ENCODE results near the gene HEXA.

The HEXA gene

DNA sequence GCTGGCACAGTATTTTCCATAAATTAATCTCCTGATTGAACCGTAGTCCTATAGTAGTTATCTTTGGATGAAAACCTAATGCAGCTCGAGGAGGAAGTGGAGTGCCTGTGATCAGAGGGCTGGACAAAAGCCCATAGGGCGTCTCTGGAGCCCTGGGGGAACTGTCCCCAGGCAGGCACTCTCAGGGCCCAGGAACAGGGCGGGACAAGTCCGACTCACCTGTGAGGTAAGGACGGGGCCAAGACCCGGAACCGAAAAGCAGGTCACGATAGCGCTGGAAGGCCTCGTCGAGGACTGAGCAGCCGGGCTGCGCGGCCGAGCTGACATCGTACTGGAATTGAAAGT, 341 bp downstream of the HEXA start:
- peak; percentile 27 for DNase-seq (ENCODE audit: low spot score)

DNA sequence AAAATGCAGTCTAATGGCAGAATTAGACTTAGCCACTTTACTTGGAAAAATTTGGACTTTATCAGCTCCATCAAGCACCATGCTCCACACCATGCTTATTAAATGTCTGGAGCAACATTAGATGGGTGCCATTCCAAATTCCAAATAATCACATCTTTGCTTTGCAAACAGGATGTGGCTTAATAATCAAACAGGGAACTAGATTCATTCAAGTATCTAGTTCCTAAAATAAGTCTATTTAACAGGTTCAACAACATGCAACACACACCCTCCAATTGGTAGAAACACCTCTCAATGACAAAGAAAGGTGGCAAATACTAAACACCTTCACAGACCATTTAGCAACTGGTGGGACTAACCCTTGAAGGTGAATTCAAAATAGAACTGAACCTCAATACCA, 3.5 kb downstream of the HEXA start:
- no peak for DNase-seq (ENCODE audit: low spot score)

DNA sequence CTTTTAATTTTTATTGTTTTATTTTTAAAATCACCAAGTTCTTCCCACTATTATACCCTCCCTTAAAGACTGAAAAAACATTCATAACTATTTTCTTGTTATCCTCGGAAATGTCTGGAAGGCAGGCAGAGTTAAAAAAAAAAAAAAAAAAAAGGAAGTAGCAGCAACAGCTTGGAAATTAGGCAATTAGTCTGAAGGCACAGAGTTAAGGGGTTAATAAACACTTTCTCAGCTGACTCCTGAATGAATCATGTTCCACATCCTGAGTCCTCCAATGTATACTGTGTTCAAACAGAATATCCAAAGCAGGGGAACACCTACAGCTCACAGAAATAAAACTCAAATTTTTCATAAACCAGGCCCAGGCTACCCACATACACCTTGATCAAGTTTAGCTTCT, 5.8 kb downstream of the HEXA start:
- DNase-seq (ENCODE audit: low spot score) = no peak

DNA sequence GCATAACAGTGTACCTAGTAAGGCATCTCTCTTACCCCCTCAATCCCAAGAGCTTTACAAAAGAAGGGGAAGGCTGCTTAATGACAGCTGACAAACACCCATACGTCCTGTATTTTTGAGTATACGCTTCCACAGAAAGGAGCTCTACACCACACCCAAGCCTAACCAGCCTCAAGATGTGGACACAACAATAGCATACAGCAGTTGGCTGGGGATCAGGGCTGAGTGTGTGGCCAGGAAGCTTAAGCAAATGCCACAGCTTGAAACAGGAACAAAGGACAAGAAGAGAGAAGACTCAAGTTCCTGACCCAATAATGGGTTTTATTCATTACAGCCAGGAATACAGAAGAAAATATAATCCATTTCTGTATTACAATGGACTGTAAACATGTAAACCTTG, 6.9 kb downstream of the HEXA start:
- DNase-seq (ENCODE audit: low spot score) = no peak

DNA sequence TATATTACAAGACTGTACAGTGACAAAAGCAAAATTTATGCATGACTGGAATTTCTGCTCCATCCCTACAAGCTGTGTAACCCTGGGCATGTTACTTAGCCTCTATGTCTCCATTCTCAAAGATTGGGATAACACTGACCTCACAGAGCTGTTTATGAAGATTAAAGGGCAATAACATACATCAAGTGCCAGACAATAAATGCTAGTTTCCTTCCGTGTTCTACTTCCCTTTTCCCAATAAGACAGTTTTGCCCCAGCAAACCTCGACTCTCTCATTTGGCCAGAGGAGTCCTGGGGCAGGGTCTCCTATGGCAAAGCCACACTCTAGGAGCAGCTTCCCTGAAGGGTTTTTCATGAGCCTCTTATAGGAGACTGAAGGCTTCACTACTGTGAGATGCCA, 7.5 kb downstream of the HEXA start:
- DNase-seq (ENCODE audit: low spot score) = no peak

DNA sequence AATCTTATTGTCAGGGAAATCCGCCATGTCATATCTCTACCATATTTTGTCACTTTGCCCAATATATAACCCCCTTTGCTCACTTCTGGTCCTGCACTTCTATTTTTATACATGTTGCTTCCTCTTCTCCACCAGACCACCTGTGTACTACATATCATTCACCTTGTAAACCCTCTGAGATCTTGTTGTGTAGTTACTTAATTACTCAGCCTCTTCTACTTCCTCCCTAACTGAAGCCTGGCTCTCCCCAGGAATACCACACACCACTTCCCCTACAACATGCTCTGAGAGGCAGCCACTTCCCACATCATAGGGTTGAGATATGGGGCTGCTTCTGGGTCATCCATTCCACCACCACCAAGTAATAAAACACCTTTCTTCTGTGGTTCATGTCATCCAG, 10.0 kb downstream of the HEXA start:
- DNase-seq (ENCODE audit: low spot score) = peak; percentile 17

DNA sequence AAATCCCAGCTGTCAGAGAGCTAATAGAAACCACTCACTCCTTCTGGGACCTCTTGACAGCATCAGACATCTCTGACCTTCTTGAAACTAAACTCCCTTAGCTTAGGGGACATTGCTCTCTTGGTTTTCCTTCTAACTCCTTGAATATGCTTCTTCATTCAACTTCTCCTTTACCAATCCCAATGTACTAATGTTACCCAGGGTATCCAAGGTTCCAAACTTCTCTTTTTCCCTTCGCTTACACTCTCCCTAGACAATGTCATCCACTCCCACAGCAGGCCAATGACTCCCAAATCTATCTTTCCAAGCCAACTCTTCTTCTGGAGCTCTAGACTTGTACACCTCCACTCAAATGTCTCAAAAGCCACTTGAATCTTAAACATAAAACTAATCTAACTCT, 14.6 kb downstream of the HEXA start:
- DNase-seq (ENCODE audit: low spot score) = no peak

DNA sequence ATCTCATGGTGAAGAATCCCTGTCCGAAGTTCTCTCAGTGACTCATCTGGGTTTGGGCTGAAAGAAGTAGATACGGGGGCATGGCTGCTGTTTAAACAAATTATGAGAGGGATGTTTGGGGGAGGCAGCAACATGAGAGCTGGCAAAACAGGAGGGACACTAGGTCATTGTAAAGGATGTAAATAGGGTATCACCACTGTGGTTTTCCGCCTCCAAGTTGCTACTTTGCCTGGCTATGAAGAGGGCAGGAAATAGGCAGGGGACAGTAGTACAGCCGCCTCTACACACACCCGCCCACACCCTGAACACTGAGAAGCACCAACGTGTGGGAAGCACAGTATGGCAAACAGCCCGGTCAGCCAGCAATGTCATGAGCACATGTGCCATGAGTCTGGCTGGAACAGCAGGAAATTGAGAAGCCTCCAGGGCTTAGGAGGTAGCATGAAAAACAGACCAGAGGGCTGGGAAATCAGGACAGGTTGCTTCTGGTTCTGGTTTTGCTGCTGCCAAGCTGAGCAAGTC, 17.1 kb downstream of the HEXA start:
- DNase-seq (ENCODE audit: low spot score) = no peak

DNA sequence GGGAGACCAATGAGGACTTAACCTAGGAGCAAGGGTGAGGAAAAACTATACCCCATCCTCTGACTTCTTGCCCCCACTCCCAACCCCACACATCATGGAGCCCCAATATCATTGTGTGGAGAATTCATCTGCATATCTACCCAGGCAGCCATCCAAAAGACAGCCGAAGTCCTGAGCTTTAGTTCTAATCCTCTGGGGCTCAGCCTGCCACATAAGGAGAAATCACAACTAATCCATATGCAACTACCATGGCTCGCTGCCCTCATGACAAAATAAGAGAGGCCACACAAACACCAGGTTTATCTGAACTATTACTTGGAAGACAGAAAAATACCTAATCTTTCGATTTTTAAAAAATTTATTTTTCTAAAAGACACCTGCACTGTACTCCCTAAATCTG, 17.7 kb downstream of the HEXA start:
- DNase-seq (ENCODE audit: low spot score) = no peak

DNA sequence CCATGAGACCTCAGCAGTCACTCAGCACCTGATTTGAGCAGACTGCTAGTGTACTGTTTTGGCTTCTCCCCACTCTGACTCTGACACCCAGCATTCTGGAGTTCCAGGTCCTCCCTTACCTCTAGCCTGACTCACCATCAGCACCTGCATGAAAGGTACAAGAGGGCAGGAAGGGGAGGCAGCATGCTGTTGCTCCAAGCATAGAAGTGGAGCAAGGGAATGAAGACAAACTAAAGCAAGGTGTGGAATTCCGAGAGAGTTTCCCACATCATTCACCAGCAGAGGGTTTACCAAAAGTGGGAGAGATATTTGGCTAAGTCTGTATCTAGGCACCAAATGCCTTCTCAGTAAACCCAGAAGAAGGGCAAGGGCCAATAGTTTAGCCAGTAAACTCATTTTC, 21.3 kb downstream of the HEXA start:
- DNase-seq (ENCODE audit: low spot score) = no peak

DNA sequence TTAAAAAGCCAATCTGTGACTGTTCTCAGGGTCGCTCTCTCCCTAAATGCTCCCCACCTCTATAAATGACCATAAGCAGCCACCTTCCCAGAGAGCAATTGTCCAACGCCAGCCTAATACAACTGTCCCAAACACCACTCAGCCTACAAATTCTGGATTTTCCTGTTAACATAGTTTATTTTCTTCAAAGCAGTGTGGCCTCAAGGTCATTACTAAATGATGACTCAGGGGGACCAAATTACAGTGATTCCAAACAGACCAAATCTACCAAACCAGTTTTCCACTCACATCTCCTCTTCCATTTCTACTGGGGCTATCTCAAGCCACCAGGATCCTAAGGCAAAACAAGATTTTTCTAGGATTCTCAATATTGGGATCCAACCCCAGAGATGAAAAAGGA, 22.5 kb downstream of the HEXA start:
- no peak for DNase-seq (ENCODE audit: low spot score)

DNA sequence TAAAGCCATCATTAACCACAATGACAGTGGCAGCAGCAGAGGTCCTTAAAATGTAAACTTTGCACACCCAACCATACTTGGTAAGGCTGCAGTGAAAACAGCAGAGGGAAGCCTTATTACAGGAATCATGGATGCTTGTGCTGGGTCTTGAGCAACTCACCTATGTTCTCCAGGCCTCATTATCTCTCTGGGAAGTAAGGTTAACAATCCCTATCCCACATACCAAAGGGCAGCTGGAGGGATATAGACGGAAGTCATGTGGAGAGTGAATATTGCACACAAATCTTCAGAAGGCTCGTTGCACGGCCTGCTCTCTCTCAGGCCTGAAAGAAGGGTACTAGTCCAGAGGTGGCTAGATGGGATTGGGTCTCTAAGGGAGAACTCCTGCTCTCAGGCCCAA, 30.0 kb downstream of the HEXA start:
- DNase-seq (ENCODE audit: low spot score) = no peak

DNA sequence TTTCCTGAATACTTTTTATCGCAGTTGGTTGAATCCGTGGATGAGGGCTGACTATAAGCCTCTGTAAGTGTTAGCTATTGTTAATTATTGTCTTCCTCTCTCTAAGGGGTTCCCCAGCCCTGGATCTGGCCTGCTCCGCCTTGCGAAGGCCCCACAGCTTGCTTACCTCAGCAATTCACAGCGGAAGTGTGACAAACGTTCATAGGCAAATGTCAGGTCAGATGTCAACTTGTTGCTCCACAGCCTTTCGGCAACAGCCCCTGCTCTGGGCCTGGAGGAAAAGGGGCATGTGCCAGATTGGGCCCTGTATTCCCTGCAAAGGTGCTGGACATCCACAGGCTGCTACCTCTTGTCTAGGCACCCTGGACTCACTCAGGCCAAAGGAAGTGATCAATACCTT, 30.5 kb downstream of the HEXA start:
- no peak for DNase-seq (ENCODE audit: low spot score)

DNA sequence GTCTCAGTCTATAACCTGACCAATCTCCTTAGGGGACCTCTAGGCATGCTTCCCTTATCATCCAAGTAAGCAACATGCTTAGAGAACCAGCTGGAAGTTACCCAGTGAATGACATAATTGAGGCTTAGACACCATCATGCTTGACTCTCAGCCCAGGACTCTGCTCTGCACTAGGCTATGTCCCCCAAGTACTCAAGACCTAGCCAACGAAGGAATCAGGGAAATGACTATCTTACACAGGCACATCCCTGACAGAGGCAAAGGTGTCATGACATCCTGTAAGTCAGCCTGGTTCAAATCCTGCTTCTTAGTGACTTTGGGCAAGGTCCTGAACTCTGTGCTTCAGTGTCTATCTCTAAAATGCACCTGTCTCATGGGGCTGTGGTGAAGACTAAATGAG, 31.2 kb downstream of the HEXA start:
- no peak for DNase-seq (ENCODE audit: low spot score)

DNA sequence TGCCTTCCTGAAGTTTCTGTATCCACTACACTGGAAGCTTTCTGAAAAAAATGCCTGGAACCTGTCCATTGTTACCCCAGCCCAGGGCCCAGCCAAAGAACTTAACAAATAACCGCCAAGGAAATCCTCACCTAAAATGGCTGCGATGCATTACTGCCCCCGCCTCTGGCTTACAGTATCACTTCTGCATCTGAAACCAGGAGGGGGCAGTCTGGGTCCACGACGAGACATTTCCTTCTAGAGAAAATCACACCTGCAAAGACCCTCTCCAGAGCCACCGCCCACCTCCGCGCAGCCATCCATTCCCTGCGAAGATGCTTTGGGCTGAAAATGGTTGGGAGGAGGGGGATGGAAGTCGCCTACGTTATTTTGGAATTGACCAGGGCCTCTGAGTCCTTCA, 33.4 kb downstream of the HEXA start:
- DNase-seq (ENCODE audit: low spot score) = no peak

DNA sequence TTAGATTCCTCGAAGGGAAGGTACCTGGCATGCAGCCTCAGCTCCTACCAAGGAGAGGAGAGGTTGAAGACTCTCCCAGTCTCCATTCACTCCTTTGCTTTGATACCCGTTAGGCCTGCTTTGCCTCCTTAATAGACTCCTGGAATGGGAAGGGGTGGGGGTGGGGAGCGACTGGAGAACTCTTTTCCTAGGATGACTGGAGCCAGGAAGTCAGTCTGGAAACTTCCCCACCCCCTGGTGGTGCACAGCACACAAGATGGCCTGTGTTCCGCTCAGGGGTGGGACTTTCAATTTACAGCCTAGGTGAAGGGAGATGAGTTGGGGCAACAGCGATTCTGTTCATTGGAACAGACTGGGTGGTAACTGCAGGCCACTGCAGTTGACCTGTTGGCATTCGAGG, 34.5 kb downstream of the HEXA start:
- no peak for DNase-seq (ENCODE audit: low spot score)

DNA sequence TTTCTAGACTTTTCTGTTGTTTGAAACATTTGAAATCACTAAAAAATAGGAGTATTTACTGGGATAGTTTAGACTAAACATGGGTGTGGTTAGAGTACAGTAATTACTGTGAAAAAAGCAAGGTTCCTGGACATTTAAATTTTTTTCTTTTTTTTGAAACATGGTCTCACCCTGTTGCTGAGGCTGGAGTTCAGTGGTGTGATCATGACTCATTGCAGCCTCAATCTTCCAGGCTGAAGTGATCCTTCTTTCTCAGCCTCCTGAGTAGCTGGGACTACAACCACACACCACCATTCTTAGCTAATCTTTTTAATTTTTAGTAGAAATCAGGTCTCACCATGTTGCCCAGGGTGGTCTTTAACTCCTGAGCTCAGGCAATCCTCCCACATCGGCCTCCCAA, 35.4 kb downstream of the HEXA start:
- DNase-seq (ENCODE audit: low spot score) = no peak

DNA sequence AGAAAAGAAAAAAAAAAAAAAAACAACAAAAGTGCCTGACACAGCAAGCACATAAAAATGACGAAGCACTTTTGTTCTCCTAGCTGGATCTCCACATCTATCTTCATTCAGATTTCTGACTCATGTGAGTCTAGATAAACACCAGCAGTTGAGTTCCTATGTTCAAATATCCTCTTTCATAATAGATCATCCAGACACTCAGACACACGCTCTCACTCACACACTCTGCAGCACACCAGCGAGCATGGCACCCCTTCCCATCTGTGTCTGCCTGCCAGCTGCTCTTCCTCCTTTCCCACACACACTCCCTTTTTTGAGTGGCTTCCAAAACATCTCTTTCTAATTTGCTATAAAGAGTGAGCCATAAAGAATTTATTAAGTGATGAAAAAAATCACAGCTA, 36.0 kb downstream of the HEXA start:
- no peak for DNase-seq (ENCODE audit: low spot score)

DNA sequence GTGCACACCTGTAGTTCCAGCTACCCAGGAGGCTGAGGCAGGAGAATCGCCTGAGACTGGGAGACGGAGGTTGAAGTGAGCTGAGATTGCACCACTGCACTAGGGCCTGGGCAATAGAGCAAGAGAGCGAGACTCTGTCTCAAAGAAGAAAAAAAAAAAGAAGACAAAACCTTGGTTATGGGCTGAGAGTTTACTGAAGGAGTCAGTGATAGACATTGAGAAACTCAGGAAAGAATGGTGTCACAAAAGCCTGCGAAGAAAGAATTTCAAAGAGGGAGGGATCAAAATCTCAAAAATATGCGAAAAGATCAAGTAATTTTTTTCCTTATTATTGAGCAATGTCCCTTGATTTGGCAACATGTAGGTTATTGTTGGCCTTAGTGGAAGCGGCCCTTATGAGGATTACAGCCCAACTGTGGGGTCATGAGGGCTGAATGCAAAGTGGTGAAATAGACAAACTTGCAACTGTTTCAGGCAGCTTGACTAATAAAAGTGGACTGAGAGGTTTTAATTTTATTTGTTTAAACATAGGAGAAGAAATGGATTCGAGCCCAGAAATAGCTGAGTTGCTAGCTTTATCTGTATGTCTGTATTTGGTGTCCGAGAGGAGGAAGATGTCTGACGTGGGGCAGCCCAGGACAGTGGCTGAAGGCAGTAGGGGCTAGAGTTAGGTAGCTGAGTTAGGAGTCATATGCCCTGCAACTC, 37.0 kb downstream of the HEXA start:
- no peak for DNase-seq (ENCODE audit: low spot score)

DNA sequence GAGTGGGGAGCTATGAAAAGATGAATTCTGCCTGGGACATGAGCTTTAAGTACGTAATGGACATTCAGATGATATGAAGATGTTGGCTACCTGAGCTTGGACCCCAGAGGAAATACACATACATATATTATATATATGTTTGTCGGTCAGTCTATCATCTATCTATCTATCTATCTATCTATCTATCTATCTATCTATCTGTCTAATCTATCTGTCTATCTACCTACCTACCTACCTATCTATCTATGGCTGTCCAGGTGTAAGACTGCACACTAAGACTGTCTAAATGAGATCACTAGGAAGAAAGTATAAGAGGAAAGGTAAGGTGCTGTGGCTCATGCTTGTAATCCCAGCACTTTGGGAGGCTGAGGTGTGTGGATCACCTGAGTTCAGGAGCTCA, 37.7 kb downstream of the HEXA start:
- no peak for DNase-seq (ENCODE audit: low spot score)

DNA sequence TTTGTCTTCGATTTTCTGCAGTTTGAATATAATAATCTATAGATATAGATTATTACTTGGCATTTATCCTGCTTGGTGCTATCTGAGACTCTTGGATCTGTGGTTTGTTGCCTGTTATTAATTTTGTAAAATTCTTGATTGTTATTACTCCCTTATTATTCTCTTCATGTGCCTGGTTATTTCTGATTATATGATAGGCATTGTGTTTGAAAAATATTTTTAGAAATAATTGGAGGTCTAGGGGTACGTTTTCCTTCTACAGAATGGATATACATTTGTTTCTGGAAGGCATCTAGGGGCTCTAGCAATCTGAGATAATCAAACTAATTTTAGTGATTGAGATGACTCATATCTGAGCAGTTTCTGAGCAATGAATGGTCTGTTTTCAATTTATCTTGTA, 41.0 kb downstream of the HEXA start:
- no peak for DNase-seq (ENCODE audit: low spot score)

DNA sequence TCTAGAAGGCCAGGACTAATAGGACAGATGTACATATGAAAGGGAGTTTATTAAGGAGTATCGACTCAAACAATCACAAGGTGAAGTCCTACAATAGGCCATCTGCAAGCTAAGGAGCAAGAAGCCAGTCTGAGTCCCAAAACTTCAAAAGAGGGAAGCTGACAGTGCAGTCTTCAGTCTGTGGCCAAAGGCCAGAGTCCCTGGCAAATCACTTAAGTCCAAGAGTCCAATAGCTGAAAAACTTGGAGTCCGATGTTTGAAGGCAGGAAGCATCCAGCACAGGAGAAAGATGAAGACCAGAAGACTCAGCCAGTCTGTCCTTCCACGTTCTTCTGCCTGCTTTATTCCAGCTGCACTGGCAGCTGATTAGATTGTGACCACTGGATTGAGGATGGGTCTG, 44.8 kb downstream of the HEXA start:
- no peak for DNase-seq (ENCODE audit: low spot score)

DNA sequence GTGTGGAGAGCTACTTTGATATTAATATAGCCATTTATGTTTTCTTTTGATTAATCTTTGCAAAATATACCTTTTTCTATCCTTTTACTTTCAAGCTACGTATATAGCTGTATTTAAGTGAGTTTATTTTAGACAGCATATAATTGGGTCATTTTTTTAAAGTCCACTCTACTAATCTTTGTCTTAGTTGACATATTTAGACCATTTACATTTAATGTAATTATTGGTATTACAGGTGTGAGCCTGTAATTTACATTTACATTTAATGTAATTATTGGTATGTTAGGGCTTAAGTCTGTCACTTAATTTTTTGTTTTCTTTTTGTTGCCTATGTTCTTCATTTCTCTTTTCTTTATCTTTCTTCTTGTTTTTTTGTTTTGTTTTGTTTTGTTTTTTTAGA, 52.1 kb downstream of the HEXA start:
- DNase-seq (ENCODE audit: low spot score) = no peak

DNA sequence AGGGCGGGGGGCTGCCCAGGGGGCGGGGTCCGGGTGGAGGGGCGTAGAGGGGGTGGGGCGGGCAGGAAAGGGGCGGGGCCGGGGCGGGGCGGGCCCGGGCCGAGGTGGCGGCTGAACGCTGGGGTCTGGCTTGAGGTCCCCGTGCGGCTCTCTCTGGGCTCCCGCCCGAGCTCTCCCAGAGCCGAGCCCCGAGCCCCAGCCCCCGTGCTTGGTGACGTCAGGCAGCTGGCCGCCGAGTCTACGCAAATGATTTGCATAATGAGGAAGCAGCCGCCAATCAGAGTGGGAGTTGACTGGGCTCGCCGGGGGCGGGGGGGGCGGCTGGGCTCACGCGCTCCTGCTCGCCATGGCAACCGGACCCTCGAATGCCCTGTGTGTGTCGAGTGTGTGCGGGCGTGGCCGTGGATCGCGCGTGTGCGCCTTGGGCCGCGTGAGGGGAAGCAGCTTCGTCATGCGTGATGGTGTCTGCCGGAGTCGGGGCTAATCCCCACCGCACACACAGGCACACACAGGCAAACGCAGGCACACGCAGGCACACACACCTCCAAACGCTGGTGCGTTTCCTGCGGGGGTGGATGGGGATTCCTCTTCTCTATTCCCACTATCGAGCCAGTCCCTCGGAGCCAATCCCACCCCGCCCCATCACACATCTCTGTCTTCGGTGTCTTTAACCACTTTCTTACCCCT, 55.7 kb downstream of the HEXA start, which contains the start of gene CELF6:
CELF6 (minus strand) TSS at position 173 of the 687 bp plus-strand sequence. CDS start 283 bp downstream, outside the sequence.
- DNase-seq (ENCODE audit: low spot score) = peak; percentile 89

Data from germinal center (tissue), 1 donor.